Liver (tissue), 3 donors: Measurements from ENCODE around the gene HLA-DRA.

Source experiments
- CTCF ChIP-seq: fragments of 150-350 bp; IDR thresholded peaks from 2 replicates; pipeline ENCODE4 v1.5.1; 2017; ENCODE audit warnings: improper control_type of control experiment, low read depth, low read length; ENCODE audit not compliant: missing input control
- RAD21 ChIP-seq, 2 donors: IDR thresholded peaks; 2 replicates each; pipeline ENCODE4 v1.6.1; 2016; ENCODE audit warnings: antibody characterized with exemption in 2 of 2, mild to moderate bottlenecking in 2 of 2
- REST ChIP-seq: IDR thresholded peaks from 2 replicates; pipeline ENCODE4 v1.6.1; 2016; ENCODE audit warnings: antibody characterized with exemption, mild to moderate bottlenecking
- SP1 ChIP-seq: IDR thresholded peaks from 2 replicates; pipeline ENCODE4 v1.6.1; 2018; ENCODE audit warnings: antibody characterized with exemption, mild to moderate bottlenecking
- TAF1 ChIP-seq: conservative IDR thresholded peaks from 2 replicates; pipeline ENCODE4 v1.6.1; 2016; ENCODE audit warnings: antibody characterized with exemption, mild to moderate bottlenecking
- ZBTB33 ChIP-seq: IDR thresholded peaks from 2 replicates; pipeline ENCODE4 v1.6.1; 2016; ENCODE audit warnings: antibody characterized with exemption
- donor health status: healthy.
- donor health status: healthy.

- TF ChIP-seq RAD21 (IDR thresholded peaks at IDR 0.05): no peak
- no peak for TF ChIP-seq REST
- TF ChIP-seq SP1: no peak
- no peak for TF ChIP-seq TAF1
- no peak for TF ChIP-seq CTCF
- no peak for TF ChIP-seq ZBTB33
These were observed 9.5 kb downstream of the HLA-DRA start for GRCh38 chr6:32449088-32449736.
